Measurements from ENCODE around the gene CEP70.
"Not testable (repeated sequence)": the region's sequence is repeated elsewhere in the genome, so short reads cannot be mapped to it uniquely, and the experiment has no call there.

The CEP70 gene

GRCh38 chr3:138591392-138591791 is 2.7 kb downstream of the CEP70 start:
- no peak for DNase-seq (ENCODE audit: low read depth in 2 of 2, low spot score in 1 of 2)

GRCh38 chr3:138588445-138588844 is 5.6 kb downstream of the CEP70 start:
- no peak for DNase-seq (ENCODE audit: low read depth in 2 of 2, low spot score in 1 of 2)

- DNase-seq (ENCODE audit: low read depth in 2 of 2, low spot score in 1 of 2), result no peak
These were observed 6.7 kb downstream of the CEP70 start for GRCh38 chr3:138587374-138587773.

GRCh38 chr3:138578961-138579574 is 15.0 kb downstream of the CEP70 start:
- no peak for DNase-seq (ENCODE audit: low read depth in 2 of 2, low spot score in 1 of 2)

- DNase-seq (ENCODE audit: low read depth in 2 of 2, low spot score in 1 of 2), result no peak
These were observed 15.9 kb downstream of the CEP70 start for GRCh38 chr3:138578141-138578540.

GRCh38 chr3:138573138-138573537 is 20.9 kb downstream of the CEP70 start:
- no peak for DNase-seq (ENCODE audit: low read depth in 2 of 2, low spot score in 1 of 2)

- DNase-seq (ENCODE audit: low read depth in 2 of 2, low spot score in 1 of 2), result not testable (repeated sequence)
These were observed 24.4 kb downstream of the CEP70 start for GRCh38 chr3:138569624-138570023.

- DNase-seq (ENCODE audit: low read depth in 2 of 2, low spot score in 1 of 2), result no peak
These were observed 25.0 kb downstream of the CEP70 start for GRCh38 chr3:138569090-138569489.

- DNase-seq (ENCODE audit: low read depth in 2 of 2, low spot score in 1 of 2), result no peak
These were observed 26.7 kb downstream of the CEP70 start for GRCh38 chr3:138567403-138567802.

- DNase-seq (ENCODE audit: low read depth in 2 of 2, low spot score in 1 of 2), result not testable (repeated sequence)
These were observed 27.8 kb downstream of the CEP70 start for GRCh38 chr3:138566293-138566692.

- DNase-seq (ENCODE audit: low read depth in 2 of 2, low spot score in 1 of 2), result not testable (repeated sequence)
These were observed 31.2 kb downstream of the CEP70 start for GRCh38 chr3:138562902-138563301.

GRCh38 chr3:138560501-138560900 is 33.6 kb downstream of the CEP70 start:
- DNase-seq (ENCODE audit: low read depth in 2 of 2, low spot score in 1 of 2), result no peak

- no peak for DNase-seq (ENCODE audit: low read depth in 2 of 2, low spot score in 1 of 2)
These were observed 34.9 kb downstream of the CEP70 start for GRCh38 chr3:138559134-138559533.

- DNase-seq (ENCODE audit: low read depth in 2 of 2, low spot score in 1 of 2), result not testable (repeated sequence)
These were observed 39.3 kb downstream of the CEP70 start for GRCh38 chr3:138554775-138555174.

GRCh38 chr3:138550958-138551357 is 43.1 kb downstream of the CEP70 start:
- not testable (repeated sequence) for DNase-seq (ENCODE audit: low read depth in 2 of 2, low spot score in 1 of 2)

- no peak for DNase-seq (ENCODE audit: low read depth in 2 of 2, low spot score in 1 of 2)
These were observed 44.7 kb downstream of the CEP70 start for GRCh38 chr3:138549179-138549977.

GRCh38 chr3:138547342-138547975 is 46.6 kb downstream of the CEP70 start:
- no peak for DNase-seq (ENCODE audit: low read depth in 2 of 2, low spot score in 1 of 2)

GRCh38 chr3:138544546-138544945 is 49.5 kb downstream of the CEP70 start:
- DNase-seq (ENCODE audit: low read depth in 2 of 2, low spot score in 1 of 2), result no peak

GRCh38 chr3:138542977-138543376 is 51.1 kb downstream of the CEP70 start:
- DNase-seq (ENCODE audit: low read depth in 2 of 2, low spot score in 1 of 2), result no peak

GRCh38 chr3:138539352-138539751 is 54.7 kb downstream of the CEP70 start:
- no peak for DNase-seq (ENCODE audit: low read depth in 2 of 2, low spot score in 1 of 2)

GRCh38 chr3:138521445-138521844 is 72.6 kb downstream of the CEP70 start:
- not testable (repeated sequence) for DNase-seq (ENCODE audit: low read depth in 2 of 2, low spot score in 1 of 2)

Measured in stimulated activated CD8-positive, alpha-beta memory T cell treated with anti-CD3 and anti-CD28 coated beads, Interleukin-4, amount 100 ng/mL, for 4 hours (primary cell).